ENCODE results near the gene ZNF555.
A peak's percentile ranks its signal among the peaks of the same experiment; 100 is the strongest.
"Not testable (repeated sequence)": the region's sequence is repeated elsewhere in the genome, so short reads cannot be mapped to it uniquely, and the experiment has no call there.

ZNF555 gene

GRCh38 chr19:2840794-2841791, at the start of gene ZNF555:
Gene ZNF555 (plus strand): TSS chr19:2841475. CDS start chr19:2841573, 98 bp downstream.
- peak; percentile 99 for DNase-seq

GRCh38 chr19:2791876-2792275, 49.4 kb upstream of the ZNF555 start:
- DNase-seq = no peak

DNA sequence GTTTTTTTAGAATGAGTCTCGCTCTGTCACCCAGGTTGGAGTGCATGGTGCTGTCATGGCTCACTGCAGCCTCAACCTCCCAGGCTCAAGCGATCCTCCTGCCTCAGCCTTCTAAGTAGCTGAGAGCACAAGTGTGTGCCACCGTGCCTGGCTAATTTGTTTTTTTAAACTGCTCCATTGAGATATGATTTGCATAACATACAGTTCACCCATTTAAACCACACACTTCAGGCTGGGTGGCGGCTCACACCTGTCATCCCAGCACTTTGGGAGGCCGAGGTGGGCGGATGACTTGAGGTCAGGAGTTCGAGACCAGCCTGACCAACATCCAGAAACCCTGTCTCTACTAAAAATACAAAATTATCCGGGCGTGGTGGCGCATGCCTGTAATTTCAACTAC, 48.6 kb upstream of the ZNF555 start:
- DNase-seq = not testable (repeated sequence)

GRCh38 chr19:2793126-2793525, 48.1 kb upstream of the ZNF555 start:
- no peak for DNase-seq

- DNase-seq = no peak
Observed at GRCh38 chr19:2793577-2793976, 47.7 kb upstream of the ZNF555 start.

- DNase-seq = no peak
Observed at GRCh38 chr19:2795827-2796658, 45.2 kb upstream of the ZNF555 start.

GRCh38 chr19:2796659-2797266, 44.5 kb upstream of the ZNF555 start:
- DNase-seq = no peak

DNA sequence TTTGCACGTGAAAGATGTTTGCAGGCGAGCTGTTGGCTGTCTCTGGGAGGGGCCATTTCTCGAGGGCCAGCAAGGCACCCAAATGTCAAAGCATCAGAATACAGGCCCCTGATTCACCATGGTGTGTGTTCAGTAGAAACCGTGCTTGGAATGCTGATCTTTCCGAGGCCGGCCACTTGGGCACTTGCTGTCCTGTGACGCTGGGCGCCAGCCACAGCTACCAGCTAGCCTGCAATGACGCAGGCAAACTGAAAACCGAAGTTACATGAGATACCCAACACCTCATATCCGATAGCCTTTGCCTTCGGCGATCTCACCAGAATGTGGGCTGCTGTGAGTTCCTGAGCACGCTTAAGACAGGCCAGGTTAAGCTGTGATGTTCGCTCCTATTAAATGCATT, 44.0 kb upstream of the ZNF555 start:
- DNase-seq = no peak

GRCh38 chr19:2798158-2798685, 43.1 kb upstream of the ZNF555 start:
- DNase-seq = no peak

GRCh38 chr19:2798733-2799132, 42.5 kb upstream of the ZNF555 start:
- no peak for DNase-seq

DNA sequence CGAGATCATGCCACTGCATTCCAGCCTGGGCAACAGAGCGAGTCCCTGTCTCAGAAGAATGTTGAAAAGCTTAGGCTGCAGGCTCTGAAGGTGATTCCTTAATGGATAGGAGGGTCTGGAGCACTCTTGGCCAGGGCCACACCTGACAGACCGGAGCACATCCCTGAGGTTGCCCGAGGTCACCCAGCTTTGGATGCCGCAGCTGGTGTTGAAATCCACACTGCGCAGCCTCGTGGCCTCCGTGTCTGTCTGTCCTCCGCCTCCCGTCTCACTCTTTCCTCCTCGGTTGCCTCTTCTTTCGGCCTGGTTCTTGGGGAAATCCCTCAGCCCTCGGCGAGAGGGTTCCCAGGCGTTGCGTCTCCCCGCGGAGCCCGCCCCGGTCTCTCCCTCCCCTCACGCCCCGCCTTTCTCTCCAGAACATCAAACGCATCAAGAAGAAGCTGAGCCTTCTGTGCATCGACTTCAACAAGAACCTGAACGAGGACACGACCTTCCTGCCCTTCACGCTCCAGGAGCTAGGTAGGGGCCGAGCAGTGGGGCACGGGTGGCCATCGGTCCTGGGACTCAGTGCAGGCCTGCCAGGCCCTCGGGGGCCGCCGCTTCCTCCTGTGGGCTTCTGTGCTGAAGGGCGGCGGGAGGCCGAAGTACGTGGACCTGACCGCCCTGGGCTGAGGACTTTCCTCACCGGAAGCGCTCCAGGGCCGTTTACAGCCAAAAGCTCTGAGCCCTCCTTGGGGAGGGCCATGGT, 41.8 kb upstream of the ZNF555 start:
- DNase-seq = no peak

DNA sequence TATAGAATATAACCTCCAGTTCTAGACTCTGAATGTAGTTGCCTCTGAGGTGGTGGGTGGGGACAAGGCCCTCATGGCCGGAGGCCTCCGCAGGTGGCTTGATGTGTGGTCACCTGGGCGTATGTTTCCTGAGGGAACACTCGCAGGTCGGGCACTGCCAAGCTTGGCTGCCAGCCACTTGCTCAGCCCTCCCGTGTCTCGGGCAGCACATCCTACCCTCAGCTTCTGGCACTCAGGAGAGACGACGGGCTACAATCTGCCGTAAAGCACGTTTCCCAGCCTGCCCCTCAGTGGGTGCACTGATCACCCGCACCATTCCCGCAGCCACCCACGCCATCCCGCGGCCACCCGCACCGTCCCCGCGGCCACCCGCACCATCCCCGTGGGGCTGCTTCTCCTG, 40.8 kb upstream of the ZNF555 start:
- no peak for DNase-seq

DNA sequence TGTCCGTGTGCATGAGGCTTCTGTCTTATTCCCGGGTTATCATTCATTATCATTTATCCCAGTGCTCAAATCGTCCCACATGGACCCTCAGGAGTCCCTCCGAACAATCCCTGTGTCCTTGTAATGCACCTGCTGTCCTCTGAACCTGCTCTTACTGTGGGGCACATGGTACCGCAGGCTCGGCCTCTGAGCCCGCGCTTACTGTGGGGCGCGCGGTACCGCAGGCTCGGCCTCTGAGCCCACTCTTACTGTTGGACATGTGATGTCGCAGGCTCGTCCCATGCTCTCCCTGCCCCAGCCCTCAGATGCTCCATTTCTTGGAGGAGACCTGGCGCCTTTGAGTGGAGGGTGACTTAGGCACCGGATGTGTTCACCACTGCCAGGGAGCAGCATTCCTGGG, 38.4 kb upstream of the ZNF555 start:
- DNase-seq = no peak

DNA sequence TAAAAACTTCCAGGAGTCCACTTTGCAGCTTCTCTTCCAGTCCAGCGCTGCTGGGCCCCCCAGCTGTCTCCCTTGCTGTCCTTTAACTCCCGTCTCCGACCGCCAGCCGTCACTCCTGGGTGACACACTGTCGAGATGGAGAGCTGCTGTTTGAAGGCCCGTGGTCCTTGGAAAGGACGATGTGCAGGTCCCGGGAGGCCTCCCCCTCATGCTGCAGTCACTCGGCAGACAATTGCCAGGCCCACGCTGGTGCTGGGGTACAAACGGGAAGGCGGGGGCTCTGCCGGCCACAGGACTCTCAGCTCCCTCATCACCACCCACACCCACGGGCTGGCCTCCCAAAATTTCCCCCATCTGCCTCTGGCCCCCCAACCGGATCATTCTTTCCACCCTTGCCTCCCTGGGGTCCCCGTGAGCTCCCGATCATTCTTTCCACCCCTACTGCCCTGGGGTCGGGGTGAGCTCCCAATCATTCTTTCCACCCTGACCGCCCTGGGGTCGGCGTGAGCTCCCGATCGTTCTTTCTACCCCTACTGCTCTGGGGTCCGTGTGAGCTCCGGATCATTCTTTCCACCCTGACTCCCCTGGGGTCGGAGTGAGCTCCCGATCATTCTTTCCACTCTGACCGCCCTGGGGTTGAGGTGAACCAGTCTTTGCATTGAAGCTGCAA, 37.7 kb upstream of the ZNF555 start:
- DNase-seq = no peak

GRCh38 chr19:2804156-2805004, 36.9 kb upstream of the ZNF555 start:
- DNase-seq = no peak

DNA sequence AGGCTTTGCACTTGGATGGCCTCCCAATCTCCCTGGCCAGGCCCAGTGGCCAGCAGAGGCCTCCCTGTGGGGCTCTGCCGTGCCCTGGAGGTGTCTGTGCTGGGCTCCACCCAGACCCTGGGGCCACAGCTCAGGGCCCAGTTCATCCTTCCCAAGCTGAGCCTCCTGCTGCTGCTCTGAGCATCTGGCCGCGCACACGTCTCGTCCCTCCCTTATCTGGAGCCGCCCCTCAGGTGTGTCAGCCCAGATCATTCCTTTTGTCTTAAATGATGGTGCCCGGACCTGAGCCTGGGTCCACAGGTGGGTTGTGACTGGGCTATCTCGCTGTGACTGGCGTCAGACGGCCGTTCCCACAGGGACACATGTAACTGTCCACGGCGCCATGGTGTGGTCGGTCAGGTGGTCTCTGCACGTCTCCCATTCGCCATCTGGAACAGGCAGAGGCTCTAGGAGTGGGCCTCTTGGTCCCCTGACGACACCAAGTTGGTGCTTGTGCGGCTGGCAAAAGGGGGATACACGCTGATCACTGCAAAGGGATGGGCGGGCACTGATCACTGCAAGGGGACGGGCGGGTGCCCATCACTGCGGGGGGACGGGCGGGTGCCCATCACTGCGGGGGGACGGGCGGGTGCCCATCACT, 35.9 kb upstream of the ZNF555 start:
- no peak for DNase-seq

DNA sequence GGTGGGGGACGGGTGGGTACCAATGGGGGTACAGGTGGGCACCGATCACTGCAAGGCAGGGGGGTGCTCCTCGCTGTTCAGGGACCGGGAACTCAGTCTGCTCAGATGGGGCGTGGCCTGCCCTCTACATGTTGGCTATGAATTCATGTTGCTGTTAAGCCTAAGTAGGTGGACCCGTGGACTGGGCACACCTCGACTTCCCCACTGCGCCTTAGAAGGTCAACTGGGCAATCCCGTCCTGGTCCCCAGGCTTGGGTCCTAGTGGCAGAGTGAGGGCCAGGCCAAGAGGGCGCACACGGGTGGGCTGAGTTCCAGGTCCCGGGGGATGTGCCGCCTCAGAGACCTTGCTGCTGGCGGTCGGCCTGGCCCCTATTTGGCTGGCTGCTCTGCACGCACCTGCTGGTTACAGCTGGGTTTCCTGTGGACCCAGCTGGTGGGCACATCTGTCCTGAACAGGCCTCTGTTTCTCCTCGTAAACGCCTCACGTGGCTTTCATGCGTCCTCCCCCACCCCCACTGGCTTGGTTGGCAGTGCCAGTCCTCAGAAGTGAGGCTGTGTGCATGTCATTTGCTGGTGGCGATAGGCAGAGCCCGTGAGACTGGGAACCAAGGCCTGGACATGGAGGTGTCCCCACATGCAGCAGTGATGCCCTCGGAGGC, 35.2 kb upstream of the ZNF555 start:
- DNase-seq = no peak

DNA sequence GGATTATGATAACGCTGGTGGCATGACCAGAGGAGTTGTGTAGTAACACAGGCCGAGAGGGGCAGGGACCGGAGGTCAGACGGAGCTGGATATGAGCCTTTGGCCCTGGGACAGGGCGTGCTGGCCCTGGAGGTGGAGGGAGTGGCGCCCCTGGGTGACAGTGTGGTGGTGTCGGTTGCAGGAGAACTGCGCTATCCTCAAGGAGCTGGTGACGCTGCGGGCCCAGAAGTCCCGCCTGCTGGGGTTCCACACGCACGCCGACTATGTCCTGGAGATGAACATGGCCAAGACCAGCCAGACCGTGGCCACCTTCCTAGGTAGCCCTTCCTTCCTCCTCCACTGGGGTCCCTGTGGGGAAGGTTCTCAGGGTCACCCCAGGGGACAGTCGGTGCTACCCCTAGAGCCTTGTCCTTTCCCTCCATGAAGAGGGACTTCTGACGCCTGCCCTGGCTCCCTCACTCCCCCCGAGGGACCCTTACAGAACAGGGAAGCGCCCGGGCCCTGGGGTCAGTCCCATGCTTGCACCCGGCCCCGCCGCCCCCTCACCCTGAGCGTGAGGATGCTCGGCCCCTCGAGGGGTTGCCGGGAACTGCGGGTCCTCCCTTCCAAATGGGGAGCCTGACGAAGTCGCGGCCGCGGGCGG, 34.4 kb upstream of the ZNF555 start:
- no peak for DNase-seq

Data from fibroblast of skin of right quadriceps (primary cell).